ENCODE measurements around the gene BSDC1.
"Not testable (repeated sequence)": the region's sequence is repeated elsewhere in the genome, so short reads cannot be mapped to it uniquely, and the experiment has no call there.

BSDC1 gene

DNA sequence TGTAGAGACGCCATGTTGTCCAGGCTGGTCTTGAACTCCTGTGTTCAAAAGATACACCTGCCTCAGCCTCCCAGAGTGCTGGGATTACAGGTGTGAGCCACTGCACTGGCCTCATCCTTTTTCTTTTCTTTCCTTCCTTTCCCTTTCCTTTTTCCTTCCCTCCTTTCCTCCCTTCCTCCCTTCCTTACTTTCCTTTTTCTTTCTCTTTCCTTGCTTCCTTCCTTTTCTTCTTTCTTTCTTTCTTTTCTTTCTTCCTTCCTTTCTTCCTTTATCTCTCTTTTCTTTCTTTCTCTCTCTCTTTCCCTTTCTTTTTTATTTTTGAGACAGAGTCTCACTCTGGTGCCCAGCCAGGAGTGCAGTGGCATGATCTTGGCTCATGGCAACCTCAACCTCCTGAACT, 37.8 kb downstream of the BSDC1 start:
- no peak for DNase-seq (ENCODE audit: extremely low spot score)
- ChIA-PET CTCF (no interaction called here), POLR2A (interaction anchor here (6.2 kb wide), 1 partner anchor 20 kb away, joined by 33 read pairs; the partner anchor contains the start of gene MARCKSL1)
- TF ChIP-seq BHLHE40 (IDR thresholded peaks at IDR 0.05; ENCODE audit: borderline replicate concordance) (no peak), TARDBP (IDR thresholded peaks at IDR 0.05) (peak; percentile 32; the same call in 1 of the 2 replicates), FOXK2 (IDR thresholded peaks at IDR 0.05) (no peak)

DNA sequence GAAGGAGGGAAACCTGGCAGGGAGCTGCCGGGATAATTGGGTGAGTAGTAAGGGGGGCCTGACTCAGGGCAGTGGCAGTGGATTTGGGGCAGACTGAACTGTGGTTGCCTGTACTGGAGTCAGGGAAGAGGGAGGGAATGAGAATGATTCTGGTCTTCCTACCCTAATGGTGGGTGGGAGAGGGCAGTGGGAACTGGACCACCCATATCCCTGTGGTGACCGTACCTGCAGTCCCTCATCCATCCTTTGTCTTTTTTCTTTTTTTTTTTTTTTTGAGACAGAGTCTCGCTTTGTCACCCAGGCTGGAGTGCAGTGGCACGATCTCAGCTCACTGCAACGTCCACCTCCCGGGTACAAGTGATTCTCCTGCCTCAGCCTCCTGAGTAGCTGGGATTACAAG, 38.5 kb downstream of the BSDC1 start:
- CTCF ChIA-PET; DNase-seq (ENCODE audit: extremely low spot score): not testable (repeated sequence)
- POLR2A ChIA-PET: interaction anchor here (6.2 kb wide), 1 partner anchor 20 kb away, joined by 33 read pairs; the partner anchor contains the start of gene MARCKSL1

DNA sequence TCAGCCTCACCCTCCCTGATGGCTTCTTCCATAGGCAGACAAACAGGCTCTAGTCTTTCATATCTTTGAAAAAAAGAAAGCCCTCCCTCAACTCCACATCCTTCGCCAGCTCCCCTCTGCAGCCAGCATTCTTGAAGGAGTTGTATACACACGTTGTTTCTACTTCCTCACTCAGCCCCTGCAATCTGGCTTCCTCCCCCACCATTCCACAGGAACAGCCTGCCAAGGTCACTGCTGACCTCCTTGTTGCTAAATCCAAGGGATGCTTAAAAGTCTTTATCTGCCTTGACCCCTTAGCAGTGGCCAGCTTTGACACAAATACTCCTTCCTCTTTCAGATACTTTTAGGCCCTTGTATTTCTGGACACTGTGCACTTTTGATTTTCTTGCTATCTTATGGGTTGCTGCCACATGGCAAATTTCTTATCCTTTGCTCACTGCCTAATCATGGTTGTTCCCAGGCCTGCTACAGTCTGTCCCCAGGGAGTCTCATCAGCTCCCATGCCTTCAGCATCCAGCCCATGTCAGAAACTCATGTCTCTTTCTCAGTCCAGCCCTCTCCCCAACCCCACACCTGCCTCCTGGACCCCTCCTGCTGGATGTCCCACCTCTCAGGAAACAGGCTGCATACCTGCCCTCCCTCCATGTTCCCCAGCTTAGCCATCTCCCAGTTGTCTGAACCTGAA, 40.2 kb downstream of the BSDC1 start:
- ChIA-PET POLR2A (interaction anchor here (0.7 to 6.2 kb wide), 5 partner anchors 9 to 57 kb away, joined by 3 to 33 read pairs (median 3); partner anchors contain the start of genes BSDC1, MARCKSL1 and TSSK3), CTCF (no interaction called here)
- TF ChIP-seq BHLHE40 (IDR thresholded peaks at IDR 0.05; ENCODE audit: borderline replicate concordance): no peak
- no peak for TF ChIP-seq ELF4 (IDR thresholded peaks at IDR 0.05)
- no peak for TF ChIP-seq SP1 (IDR thresholded peaks at IDR 0.05)
- TF ChIP-seq NFRKB (IDR thresholded peaks at IDR 0.05): no peak
- TF ChIP-seq FOXA1 (IDR thresholded peaks at IDR 0.05): no peak
- no peak for TF ChIP-seq ARNT (IDR thresholded peaks at IDR 0.05)
- no peak for TF ChIP-seq FOXM1 (IDR thresholded peaks at IDR 0.05; ENCODE audit: borderline replicate concordance)
- no peak for DNase-seq (ENCODE audit: extremely low spot score)

DNA sequence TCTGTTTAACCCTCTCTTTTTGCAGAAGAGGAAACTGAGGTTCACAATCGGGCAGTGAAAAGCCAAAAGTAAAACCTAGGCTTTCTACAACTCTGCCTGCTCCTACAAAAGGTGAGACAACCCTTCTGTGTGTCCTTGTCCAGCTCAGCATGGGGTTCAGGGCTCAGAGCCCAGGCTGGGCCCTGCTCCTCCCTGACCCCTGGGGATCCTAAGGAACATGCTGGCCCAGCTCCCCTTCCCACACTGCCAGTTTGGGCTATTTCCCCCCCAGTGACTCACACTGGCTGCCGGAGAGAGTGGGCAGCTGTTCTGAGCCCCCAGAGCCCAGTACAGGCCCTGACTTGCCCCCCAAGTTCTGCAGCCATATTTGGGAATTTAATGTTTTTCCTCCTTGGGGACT, 40.8 kb downstream of the BSDC1 start:
- TF ChIP-seq CTBP1 (IDR thresholded peaks at IDR 0.05; ENCODE audit: borderline replicate concordance) (no peak), FOXA1 (IDR thresholded peaks at IDR 0.05) (no peak)
- DNase-seq (ENCODE audit: extremely low spot score): no peak
- ChIA-PET POLR2A (interaction anchor here (0.8 to 6.2 kb wide), 3 partner anchors 9 to 41 kb away, joined by 3 to 33 read pairs (median 4); partner anchors contain the start of genes BSDC1, MARCKSL1 and TSSK3), CTCF (interaction anchor here (1.3 kb wide), 1 partner anchor 62 kb away, joined by 3 read pairs; no protein-coding TSS in a partner anchor)

DNA sequence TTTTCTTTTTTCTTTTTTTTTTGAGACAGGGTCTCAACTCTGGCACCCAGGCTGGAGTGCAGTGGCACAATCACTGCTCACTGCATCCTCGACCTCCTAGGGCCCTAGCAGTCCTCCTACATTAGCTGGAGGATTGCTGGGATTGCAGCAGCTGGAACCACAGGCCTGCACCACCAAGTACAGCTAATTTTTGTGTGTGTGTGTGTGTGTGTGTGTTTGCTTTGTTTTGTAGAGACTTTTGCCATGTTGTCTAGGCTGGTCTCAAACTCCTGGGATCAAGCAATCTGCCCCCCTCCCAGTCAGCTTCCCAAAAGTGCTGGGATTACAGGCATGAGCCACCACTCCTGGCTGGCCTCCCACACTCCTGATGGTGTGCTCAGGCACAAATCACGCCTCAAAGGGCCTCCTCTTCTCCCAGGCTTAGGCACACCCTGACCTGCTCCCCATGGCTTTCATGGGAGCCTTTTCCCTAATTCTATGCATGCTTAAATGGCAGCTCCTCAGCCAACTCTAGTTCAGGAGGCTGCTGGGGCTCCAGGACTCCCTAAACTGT, 41.3 kb downstream of the BSDC1 start:
- no peak for TF ChIP-seq CTBP1 (IDR thresholded peaks at IDR 0.05; ENCODE audit: borderline replicate concordance)
- no peak for TF ChIP-seq ELF4 (IDR thresholded peaks at IDR 0.05)
- TF ChIP-seq SP1 (IDR thresholded peaks at IDR 0.05): no peak
- no peak for TF ChIP-seq LEF1 (IDR thresholded peaks at IDR 0.05; ENCODE audit: borderline replicate concordance)
- TF ChIP-seq HDGF (IDR thresholded peaks at IDR 0.05; ENCODE audit: borderline replicate concordance): no peak
- no peak for TF ChIP-seq FOXA1 (IDR thresholded peaks at IDR 0.05)
- no peak for TF ChIP-seq FOXM1 (IDR thresholded peaks at IDR 0.05; ENCODE audit: borderline replicate concordance)
- TF ChIP-seq NFRKB (IDR thresholded peaks at IDR 0.05): no peak
- DNase-seq (ENCODE audit: extremely low spot score): no peak
- POLR2A ChIA-PET: interaction anchor here (0.9 to 6.2 kb wide), 6 partner anchors 13 to 279 kb away, joined by 3 to 33 read pairs (median 4); partner anchors contain the start of genes BSDC1, MARCKSL1 and ZBTB8B
- CTCF ChIA-PET: interaction anchor here (0.5 to 1.3 kb wide), 3 partner anchors 17 to 1551 kb away, joined by 3 read pairs; partner anchors contain the start of gene MARCKSL1

DNA sequence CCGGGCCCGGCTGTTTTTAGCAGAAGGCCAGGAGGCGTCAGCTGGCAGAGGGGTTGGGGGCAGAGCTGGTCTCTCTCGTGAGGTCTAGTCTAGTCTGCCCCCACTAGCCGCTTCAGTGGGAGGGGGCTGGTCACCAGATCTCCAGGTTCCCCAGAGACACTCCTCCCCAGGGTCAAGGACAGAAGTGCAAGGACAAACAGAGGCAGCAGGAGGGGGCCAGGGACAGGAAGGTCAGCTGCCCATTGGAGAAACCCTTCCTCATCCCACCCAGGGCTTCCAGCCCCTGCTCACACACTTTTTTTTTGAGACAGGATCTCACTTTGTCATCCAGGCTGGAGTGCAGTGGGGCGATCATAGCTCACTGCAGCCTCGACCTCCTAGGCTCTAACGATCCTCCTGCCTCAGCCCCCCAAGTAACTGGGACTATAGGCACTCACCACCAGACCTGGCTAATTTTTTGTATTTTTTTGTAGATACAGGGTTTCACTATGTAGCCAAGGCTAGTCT, 41.9 kb downstream of the BSDC1 start:
- DNase-seq (ENCODE audit: extremely low spot score): no peak
- no peak for TF ChIP-seq LEF1 (IDR thresholded peaks at IDR 0.05; ENCODE audit: borderline replicate concordance)
- TF ChIP-seq FOXM1 (IDR thresholded peaks at IDR 0.05; ENCODE audit: borderline replicate concordance): no peak
- no peak for TF ChIP-seq SUZ12 (IDR thresholded peaks at IDR 0.05)
- no peak for TF ChIP-seq FOXA1 (IDR thresholded peaks at IDR 0.05)
- no peak for TF ChIP-seq ARNT (IDR thresholded peaks at IDR 0.05)
- TF ChIP-seq FOXK2 (IDR thresholded peaks at IDR 0.05): no peak
- no peak for TF ChIP-seq HDGF (IDR thresholded peaks at IDR 0.05; ENCODE audit: borderline replicate concordance)
- TF ChIP-seq TARDBP (IDR thresholded peaks at IDR 0.05): no peak
- TF ChIP-seq ZNF384 (IDR thresholded peaks at IDR 0.05): no peak
- no peak for TF ChIP-seq CTBP1 (IDR thresholded peaks at IDR 0.05; ENCODE audit: borderline replicate concordance)
- TF ChIP-seq, protein P1, sequence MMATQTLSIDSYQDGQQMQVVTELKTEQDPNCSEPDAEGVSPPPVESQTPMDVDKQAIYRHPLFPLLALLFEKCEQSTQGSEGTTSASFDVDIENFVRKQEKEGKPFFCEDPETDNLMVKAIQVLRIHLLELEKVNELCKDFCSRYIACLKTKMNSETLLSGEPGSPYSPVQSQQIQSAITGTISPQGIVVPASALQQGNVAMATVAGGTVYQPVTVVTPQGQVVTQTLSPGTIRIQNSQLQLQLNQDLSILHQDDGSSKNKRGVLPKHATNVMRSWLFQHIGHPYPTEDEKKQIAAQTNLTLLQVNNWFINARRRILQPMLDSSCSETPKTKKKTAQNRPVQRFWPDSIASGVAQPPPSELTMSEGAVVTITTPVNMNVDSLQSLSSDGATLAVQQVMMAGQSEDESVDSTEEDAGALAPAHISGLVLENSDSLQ (IDR thresholded peaks at IDR 0.05): no peak
- TF ChIP-seq L3MBTL2 (conservative IDR thresholded peaks at IDR 0.05): no peak
- no peak for TF ChIP-seq SP1 (IDR thresholded peaks at IDR 0.05)
- TF ChIP-seq ELF4 (IDR thresholded peaks at IDR 0.05): no peak
- no peak for TF ChIP-seq NFRKB (IDR thresholded peaks at IDR 0.05)
- TF ChIP-seq BHLHE40 (IDR thresholded peaks at IDR 0.05; ENCODE audit: borderline replicate concordance): no peak
- CTCF ChIA-PET: interaction anchor here (0.5 to 1.3 kb wide), 3 partner anchors 16 to 1551 kb away, joined by 3 read pairs; partner anchors contain the start of gene MARCKSL1

DNA sequence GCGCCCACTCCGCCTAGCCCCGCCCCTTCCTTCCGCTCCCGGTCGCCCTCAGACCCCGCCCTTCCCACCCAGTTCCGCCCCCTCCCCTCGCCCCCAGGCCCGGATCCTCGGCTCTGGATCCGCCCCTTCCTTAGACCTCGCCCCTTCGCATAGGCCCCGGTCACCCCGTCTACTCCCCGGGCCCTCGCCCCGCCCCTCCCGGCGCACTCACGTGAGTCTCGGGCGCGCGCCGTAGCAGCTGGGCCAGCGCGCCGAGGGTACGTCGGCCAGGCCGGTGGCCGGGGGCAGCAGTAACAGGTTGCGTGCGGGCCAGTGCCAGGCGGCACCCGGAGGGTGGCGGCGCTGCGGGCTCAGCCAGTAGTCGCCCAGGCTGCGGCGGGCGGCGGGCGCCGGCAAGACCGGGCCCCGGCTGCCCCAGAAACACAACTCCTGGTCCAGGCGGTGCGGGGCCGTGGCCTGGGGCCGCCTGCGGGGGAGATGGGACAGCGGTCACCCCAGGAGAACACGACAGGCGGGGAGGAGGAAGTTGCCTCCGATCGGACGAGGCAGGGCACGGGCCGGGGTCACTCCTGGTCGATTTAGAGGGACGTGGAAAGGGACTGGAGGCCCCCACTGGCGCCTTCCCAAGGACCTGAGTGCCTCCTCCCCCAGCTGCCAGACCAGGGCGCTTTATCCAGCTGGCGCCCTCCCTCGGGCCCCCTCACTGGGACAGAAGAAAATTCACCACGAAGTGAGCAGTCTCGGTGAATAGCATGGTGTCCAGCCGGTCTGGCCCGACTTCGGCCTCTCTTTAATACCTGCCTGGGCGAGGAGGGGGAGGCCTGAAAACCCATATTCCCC, 42.6 kb downstream of the BSDC1 start:
- TF ChIP-seq ARNT (IDR thresholded peaks at IDR 0.05) (0 out of 2 replicates have a peak, but pooled peaks have one; percentile 61), ELF4 (IDR thresholded peaks at IDR 0.05) (no peak)
- ChIA-PET POLR2A (interaction anchor here (0.8 to 6.2 kb wide), 13 partner anchors 10 to 278 kb away, joined by 3 to 33 read pairs (median 3); partner anchors contain the start of genes BSDC1, HDAC1, IQCC and MARCKSL1), CTCF (interaction anchor here (1.3 kb wide), 1 partner anchor 61 kb away, joined by 3 read pairs; no protein-coding TSS in a partner anchor)

More for the DNA sequence above, 41.9 kb downstream of the BSDC1 start:
- POLR2A ChIA-PET: interaction anchor here (0.8 to 6.2 kb wide), 7 partner anchors 13 to 279 kb away, joined by 3 to 33 read pairs (median 4); partner anchors contain the start of genes BSDC1, HDAC1, MARCKSL1 and ZBTB8B

More for the DNA sequence above, 42.6 kb downstream of the BSDC1 start:
- peak; percentile 100 for DNase-seq (ENCODE audit: extremely low spot score)

All from HEK293T (cell line).